CD4-positive, alpha-beta T cell treated with Interleukin-21 for 1 hour (primary cell): ENCODE data around the gene SPNS3.

Source experiments
- DNase-seq: peaks from one replicate; pipeline ENCODE4 v3.0.0-alpha.2; 2020

Gene SPNS3, protein sequence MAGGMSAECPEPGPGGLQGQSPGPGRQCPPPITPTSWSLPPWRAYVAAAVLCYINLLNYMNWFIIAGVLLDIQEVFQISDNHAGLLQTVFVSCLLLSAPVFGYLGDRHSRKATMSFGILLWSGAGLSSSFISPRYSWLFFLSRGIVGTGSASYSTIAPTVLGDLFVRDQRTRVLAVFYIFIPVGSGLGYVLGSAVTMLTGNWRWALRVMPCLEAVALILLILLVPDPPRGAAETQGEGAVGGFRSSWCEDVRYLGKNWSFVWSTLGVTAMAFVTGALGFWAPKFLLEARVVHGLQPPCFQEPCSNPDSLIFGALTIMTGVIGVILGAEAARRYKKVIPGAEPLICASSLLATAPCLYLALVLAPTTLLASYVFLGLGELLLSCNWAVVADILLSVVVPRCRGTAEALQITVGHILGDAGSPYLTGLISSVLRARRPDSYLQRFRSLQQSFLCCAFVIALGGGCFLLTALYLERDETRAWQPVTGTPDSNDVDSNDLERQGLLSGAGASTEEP

DNA sequence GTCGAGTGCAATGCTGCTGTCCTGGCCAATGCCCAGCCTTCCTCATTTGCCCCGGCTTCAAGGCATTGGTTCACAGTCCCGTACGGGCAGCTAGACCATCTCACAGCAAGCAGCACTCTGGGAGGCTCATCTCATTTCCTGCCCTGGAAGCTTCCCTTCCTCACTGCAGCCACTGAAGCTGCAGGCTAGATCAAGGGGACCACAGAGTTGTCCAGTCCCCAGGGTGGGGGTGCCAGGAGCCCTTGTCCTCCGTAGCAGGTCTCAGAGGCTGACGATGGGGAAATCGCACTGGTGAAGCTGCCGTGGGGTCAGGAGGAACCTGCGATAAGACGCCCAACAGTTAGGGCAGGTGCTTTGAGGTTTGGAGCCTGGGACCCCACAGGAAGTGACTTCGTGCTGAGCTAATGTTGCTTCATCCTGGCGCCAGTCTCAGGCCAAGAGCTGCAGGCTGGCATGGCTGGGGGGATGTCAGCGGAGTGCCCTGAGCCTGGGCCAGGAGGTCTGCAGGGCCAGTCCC, at the start of gene SPNS3:
Gene SPNS3, plus strand, starts transcription at position 426 of the 517 bp plus-strand sequence. Its CDS starts 28 bp downstream, at position 454.
- peak; percentile 15 for DNase-seq

DNA sequence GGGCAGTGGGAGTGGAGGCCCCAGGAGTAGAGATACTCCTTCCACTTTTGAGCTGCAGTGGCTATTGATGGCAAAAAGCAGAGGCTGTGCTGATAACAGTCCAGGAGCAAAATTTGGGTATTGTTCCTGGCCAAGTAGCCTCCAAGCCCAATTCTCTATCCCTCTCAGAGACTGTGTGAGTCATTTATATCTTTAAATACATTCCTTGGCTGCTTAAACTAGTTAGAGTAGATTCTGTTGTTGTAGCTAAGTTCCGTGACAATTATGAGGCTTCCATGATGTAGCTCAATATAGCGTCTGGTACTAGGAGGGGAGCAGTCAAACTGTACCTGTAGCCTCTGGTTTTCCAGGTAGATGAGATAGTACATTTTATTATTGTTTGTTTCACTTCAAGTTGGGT, 47.3 kb upstream of the SPNS3 start:
- DNase-seq, result no peak

DNA sequence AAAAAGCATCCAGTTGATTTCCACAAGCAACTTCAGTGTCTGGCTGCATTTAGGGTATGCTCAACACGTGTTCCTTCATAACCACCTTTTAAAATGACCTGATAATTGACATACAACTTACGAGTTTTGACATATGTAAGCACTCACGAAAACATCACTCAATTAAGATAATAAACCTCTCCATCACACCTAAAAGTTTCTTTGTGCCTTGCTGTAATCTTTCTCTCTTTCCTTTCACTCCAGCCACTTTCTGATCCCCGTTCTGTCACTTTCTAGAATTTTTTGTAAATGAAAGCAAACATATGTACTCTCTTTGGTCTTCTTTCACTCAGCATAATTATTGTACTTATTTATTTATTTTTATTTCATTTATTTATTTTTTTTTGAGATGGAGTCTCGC, 46.6 kb upstream of the SPNS3 start:
- DNase-seq, result no peak

DNA sequence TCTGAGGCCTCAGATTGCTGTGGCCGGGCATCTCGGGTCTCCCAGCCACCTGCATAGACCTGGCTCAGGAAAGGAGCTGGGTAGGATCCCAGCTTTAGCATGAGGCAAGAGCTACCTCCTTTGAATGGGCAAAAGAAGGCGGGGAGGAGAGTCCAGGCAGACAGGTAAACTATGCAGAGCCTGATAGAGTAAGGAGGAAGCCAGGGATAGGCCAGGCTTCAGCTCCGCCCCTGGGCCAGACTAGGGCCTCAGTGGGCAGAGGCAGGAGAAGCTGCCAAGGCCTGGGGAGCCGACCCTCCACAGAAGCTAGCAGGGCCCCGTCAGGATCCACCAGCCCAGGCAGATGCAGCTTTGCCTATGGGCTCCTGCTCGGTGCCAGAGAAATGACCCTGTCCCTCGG, 44.7 kb upstream of the SPNS3 start:
- no peak for DNase-seq

DNA sequence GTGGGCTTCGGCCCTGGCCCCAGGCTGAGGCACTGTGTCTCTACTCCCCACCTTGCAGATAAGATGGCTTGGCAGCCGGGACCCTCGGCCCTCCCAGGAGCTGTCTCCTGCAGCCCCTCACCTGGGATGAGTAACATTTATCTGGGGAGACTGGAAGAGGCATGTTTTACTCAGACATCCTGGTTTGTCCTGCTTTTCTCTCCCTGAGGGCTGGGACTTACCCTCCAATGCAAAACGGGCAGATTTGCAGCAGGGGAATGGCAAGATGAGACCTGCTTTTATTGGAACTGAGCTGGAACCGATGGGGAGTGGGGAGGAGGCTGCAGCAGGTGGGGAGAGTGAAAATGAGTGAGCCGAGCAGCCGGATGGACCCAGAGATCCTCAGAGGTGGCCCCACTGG, 39.9 kb upstream of the SPNS3 start:
- DNase-seq, result no peak

DNA sequence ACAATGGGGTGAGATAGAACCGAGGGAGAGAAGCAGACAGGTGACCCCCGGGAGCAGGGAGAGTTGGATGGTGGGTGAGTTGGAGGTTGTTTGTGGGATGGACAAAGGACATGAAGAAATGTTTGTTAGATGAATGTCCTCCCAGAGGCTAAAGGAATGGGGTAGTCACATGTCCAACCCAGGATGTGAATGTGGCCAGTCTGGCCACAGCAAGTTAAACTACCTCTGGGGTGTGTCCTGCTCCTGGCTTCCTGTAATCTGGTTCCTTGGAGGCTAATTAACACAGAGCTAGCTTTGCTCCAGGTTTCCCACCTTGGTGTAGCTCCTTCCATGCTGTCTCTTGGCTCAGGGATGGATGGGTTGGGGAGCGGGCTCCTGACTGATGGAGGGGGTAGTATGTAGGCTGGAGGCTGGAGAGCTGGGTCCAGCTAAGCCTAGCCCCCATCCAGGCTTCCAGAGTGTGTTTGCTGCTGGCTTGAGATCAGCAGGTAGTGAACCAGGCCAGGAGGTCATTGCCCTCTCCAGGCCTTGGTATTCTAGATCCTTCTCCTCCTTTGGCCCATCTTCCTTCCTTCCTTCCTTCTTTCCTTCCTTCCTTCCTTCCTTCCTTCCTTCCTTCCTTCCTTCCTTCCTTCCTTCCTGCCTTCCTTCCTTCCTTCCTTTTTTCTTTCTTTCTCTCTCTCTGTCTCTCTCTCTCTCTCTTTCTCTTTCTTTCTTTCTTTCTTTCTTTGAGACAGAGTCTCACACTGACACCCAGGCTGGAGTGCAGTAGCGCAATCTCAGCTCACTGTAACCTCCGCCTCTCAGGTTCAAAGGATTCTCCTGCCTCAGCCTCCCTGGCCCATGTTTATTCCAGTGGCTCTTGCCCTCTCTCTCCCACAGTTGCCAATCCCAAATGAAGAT, 39.3 kb upstream of the SPNS3 start:
- no peak for DNase-seq

DNA sequence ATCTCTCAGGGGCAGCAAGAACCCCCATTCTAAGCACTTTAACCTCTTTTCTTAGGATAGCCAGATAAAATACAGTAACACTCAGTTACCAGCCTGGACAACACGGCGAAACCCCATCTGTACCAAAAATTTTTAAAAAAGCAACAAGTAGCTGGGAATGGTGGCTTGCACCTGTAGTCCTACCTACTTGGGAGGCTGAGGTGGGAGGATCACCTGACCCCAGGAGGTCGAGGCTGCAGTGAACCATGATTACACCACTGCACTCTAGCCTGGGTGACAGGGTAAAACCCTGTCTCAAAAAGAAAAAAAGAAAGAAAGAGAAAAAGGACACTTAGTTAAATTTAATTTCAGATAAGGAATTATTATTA, 38.6 kb upstream of the SPNS3 start:
- no peak for DNase-seq

DNA sequence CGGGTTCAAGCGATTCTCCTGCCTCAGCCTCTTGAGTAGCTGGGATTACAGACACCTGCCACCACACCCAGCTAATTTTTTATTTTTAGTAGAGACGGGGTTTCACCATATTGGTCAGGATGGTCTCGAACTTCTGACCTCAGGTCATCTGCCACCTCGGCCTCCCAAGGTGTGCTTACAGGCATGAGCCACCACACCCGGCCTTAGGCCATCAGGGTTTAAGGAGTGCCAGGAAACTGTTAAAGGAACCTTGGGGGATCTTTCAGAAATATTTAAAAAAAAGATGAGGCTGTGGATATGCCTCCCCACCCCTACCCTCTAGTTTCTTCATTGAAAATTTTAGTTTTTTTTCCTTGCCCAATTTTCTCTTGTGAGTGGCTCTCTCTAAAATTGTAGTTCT, 35.9 kb upstream of the SPNS3 start:
- DNase-seq, result no peak

DNA sequence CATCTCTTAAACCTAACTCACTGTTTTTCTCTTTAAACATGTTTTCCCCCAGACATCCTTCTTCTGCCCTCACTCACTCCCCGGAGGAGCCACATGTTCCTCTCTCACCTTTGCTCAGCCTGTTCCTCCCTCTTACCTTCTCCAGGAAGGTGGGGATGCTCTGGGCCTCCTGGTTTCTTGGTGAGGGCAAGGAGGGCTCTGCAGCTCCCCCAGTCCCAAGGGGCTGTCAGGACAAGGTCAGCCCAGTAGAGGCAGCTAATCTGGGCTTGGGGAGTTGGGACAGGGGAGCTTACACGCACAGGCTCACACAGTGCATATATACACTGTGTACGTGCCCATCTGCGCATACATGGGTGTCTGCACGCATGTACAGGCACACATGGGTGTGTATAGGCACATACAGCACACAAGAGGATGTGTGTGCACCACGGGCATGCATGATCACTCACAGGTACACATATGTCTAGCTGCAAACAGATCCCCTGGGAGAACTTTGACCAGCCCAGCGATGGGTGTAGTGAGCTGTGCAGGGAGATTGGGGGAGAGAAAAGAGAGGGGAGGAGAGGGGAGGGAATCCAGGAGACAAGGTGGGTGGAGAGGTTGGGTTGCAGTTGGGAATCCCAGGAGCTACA, 28.6 kb upstream of the SPNS3 start:
- DNase-seq, result no peak

DNA sequence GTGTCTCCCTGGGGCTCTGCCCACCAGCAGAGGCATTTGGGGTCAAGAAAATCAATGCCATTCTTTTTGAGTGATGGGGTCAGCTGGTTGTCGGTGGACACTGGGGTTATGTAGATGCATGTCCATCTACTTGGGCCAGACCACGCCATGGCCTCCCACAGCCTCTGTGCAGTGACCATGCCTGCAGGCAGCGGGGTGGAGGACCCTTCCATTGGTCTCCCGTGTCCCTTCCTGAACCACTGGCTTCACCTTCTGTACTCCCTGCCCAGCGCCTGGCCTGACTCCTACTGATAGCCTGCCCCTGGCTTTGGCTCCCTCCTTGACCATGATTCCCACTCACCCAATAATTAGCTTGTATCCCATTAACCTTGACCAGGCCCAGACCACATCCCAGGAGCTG, 28.0 kb upstream of the SPNS3 start:
- DNase-seq, result no peak

DNA sequence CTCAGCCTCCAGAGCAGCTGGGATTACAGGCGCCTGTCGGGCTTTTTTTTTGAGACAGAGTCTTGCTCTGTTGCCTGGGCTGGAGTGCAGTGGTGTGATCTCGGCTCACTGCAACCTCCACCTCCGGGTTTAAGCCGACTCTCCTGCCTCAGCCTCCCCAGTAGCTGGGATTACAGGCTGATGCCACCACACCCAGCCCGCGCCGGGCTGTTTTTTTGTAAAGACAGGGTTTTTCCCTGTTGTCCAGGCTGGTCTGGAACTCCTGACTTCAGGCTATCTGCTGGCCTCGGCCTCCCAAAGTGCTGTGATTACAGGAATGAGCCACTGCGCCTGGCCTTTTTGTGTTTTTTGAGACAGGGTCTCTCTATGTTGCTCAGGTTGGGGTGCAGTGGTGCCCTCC, 27.4 kb upstream of the SPNS3 start:
- DNase-seq, result no peak

DNA sequence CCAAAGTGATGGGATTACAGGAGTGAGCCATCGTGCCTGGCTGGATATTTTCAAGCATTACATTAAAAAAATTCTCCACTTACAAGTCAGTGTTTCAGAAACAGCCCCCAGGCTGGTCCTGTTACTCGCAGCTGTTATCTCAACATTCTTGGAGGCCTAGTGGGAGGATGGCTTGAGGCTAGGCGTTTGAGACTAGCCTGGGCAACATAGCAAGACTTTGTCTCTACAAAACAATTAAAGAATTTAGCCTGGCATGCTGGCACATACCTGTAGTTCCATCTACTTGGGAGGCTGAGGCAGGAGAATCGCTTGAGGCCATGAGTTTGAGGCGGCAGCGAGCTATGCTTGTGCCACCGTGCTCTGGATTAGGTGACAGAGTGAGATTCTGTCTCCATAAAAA, 26.5 kb upstream of the SPNS3 start:
- DNase-seq, result no peak

DNA sequence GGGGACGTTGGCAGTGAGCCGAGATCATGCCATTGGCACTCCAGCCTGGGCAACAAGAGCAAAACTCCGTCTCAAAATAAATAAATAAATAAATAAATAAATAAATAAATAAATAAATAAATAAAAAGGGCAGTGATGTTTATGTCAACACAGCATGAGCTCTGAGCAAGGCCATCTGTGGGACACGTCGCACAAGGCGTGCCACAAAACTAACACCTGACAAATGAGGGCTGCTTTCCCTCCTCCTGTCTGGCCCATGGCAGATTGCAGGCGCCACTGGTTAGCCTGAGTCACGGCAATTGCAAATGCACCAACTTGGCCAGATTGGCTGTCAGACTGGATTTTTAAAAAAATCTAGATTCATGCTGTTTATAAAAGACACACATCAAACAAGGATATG, 25.9 kb upstream of the SPNS3 start:
- no peak for DNase-seq

DNA sequence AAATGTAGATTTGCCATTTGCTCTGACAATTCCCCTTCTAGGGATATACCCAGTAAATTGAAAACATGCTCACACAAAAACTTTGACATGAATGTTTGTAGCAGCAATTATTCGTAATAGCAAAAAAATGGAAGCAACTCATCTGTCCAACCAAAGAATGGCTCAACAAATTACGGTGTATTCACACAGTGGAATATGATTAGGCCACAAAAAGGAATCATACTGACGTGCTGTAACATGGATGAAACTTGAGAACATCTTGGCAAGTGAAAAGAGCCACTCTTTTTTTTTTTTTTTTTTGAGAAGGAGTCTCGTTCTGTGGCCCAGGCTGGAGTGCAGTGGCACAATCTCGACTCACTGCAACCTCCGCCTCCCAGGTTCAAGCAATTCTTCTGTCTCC, 24.1 kb upstream of the SPNS3 start:
- no peak for DNase-seq

DNA sequence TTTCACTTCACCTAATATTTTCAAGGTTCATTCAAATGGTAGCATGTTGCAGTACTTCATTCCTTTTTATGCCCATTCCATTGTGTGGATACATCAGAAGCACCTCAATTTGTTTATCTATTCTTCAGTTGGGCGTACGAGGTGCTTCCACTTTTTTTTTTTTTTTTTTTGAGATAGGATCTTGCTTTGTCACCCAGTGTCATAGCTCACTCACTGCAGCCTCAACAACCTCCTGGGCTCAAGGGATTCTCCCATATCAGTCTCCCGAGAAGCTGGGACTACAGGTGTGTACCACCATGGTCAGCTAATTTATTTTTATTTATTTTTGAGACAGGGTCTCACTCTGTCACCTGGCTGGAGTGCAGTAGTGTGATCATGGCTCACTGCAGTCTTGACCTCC, 22.5 kb upstream of the SPNS3 start:
- no peak for DNase-seq

DNA sequence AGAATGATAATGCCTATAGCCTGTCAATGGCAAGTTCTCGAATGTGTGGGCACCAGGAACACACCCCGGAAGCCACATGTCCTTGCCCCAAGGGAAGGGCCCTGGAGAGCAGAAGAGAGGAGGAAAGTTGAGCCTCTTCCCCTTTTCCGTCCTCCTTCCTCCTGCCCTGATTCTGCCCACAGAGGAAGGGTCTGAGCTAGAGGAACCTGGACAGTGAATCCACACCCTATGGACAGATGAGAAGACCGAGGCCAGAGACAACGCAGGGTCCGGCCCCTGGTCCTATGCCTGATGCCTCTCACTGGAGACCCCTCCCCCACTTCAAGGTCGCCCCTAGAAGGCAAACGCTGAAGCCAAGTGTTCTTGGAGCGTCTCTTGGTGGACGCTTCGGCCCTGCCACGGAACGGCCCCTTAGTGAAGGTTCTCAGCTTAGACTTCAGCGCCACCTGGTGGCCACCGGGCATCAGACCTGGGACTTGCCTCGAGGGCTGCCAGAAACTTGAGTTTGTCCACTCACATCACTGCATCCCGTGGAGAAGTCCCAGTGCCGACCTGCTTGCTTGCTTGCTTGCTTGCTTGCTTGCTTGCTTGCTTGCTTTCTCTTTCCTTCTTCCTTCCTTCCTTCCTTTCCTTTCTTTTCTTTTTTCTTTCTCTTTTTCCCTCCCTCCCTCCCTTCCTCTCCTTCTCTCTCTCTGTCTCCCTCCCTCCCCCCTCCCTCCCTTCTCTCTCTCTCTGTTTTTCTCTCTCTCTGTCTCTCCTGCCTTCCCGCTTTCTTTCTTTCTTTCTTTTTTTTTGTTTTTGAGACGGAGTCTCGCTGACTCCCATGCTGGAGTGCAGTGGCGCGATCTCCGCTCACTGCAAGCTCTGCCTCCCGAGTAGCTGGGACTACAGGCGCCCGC, 20.6 kb upstream of the SPNS3 start:
- DNase-seq, result peak; percentile 87

DNA sequence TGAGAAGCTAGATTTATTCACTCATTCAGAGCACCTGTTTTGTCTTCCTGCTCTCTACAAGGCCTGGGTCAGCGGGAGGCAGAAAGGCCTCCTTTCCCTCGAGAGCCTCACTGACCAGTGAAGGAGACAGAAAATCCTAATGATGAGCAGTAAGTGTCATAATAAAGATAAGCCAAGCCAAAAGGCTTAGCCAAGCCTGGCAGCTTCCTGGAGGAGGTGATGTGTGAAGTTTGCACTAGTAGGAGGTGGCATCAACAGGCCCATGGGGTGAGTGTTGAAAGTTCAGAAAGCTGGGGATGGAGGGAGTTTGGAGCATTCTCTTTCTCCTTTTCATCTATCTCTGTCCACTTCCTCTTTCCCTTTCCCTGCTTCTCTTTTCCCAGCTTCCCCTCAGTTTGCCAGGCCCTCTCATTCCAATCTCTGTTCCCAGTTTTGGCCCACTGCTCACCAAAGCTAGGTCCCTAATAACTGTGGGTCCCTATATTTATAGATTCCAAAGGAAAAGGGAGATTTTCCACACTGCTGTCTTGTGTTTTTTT, 16.5 kb upstream of the SPNS3 start:
- DNase-seq, result no peak

DNA sequence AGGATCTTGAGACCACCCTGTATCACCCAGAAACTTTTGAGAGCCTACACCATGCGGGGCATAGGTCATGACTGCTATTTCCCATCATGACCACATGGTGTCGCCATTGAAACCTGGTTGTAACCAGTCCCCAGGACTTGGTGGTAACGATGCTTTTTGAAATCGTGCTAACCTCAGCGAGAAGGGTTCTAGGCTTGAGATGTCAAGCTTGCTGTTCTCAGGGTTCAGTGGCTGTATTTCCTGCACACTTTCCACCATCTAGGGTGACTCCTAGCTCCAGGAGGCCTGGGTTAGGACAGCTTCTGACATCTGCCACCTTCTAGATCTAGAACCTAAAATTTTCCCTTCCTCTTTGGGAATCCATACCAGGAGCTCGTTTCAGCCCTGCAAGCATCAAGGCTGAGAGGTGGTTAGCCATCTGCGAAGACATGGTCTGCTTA, 13.0 kb upstream of the SPNS3 start:
- DNase-seq, result peak; percentile 76

DNA sequence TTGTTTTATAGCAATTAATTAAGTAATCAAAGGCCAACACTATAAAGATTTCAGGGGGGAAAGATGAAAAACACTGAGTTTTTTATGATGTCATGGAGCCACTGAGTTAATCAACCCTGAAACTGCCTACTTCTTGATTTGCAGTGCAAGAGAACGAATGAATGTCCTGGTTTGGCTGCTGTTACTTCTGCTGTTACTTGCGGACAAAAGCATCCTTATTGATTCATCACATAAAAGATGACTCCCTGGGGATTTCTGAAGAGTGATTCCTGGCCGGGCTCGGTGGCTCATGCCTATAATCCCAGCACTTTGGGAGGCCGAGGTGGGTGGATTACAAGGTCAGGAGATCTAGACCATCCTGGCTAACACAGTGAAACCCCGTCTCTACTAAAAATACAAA, 10.9 kb upstream of the SPNS3 start:
- no peak for DNase-seq

DNA sequence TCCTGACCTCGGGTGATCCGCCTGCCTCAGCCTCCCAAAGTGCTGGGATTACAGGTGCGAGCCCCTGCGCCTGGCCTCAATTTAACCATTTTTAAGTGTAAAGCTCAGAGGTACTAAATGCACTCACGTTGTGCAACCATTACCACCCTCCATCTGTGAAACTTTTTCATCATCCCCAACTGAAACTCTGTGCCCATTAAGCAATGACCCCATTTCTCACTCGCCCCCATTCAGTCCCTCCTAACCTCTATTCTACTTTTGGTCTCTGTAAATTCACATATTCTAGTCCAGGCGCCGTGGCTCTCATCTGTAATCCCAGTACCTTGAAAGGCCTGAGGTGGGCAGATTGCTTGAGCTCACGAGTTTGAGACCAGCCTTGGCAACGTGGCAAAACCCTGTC, 8.3 kb upstream of the SPNS3 start:
- no peak for DNase-seq

DNA sequence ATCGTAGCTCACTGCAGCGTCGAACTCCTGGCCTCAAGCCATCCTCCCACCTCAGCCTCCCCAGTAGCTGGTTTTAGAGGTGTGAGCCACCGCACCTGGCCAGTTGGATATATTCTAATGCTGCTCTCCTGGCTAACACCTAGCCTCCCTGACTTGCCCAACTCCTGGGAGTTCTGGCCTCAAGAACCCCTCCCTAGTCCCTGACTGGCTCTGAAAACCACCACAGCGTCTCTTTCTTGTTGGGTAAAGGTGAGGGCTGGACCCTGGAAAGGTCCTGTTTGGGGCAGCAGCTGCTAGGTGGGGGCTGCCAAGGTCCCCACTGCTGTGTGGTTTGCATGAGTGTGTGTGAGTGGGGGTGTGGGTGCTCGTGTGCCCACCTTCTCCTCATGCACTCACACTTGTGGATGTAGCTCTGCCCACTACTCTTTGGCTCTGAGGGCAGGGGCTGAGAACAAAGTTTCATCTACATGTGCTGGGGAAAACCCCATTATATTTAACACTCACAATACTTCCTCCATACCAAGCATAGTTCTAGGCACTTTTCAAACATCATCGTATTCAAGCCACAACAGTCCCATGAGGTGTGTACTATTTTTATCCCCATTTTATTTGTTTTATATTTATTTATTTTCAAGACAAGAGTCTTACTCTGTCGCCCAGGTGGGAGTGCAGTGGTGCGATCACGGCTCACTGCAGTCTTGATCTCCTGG, 7.1 kb upstream of the SPNS3 start:
- no peak for DNase-seq
